SHP77 (cell line): ENCODE measurements around the gene METRNL.
A peak's percentile ranks its signal among the peaks of the same experiment; 100 is the strongest.
"Not testable (repeated sequence)": the region's sequence is repeated elsewhere in the genome, so short reads cannot be mapped to it uniquely, and the experiment has no call there.

Source experiments
- DNase-seq, 2 experiments: peaks; one replicate each; lab custom pipeline; 2025; lab: John Stamatoyannopoulos, UW

METRNL gene

DNA sequence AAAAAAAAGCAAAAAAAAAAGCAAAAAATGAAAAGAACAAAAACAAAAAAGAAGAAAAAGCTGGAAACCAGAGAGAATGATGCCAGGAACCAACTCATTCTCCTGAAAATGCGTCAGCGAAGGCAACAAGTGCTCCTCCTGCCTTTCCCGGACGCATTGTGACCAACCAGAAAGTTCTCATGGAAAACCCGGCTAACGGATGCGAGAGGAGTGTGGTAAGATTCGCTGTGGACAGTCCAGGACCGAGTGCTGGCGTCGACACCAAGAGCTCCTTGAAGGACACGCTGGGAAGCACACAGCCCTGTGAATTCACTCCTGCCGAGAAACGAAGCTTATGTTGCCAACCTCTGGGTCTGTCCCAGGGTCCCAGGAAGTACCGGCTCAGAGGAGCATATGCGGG is 43.4 kb downstream of the METRNL start:
- DNase-seq, result no peak

DNA sequence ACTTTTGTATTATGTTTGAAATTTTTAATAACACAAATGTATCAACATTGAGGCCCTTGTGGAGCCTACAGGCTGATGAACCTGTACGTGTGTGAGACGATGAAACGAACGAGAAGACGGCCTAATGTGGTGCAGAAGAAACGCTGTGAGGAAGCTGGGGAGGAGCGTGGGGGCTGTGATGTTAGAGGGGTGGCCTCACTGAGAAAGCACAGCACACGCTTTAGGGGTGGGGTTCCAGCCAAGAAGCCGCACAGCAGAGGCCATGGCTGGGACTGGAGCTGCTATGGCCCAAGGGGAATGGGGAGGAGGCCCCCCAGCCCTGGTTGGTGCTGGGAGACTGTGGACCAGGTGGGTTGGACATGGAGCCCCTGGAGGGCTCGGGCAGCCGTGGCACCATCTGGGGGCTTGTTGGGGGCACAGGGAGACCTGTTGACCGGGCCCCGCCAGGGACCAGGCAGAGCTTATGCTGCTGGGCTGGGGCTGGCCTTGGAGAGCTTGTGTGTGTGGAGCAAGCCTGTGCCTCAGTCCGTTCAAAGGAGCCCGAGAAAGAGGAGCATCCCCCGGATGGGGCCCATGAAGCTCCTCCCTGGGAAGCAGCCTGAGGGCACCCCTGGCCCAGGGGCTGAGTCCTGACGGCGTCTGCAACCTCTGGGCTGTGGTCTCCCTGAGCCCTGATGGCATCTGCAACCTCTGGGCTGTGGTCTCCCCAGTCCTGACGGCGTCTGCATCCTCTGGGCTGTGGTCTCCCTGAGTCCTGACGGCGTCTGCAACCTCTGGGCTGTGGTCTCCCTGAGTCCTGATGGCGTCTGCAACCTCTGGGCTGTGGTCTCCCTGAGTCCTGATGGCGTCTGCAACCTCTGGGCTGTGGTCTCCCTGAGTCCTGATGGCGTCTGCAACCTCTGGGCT is 44.7 kb downstream of the METRNL start:
- DNase-seq, result no peak

GRCh38 chr17:83124871-83125514 is 45.6 kb downstream of the METRNL start:
- no peak for DNase-seq

DNA sequence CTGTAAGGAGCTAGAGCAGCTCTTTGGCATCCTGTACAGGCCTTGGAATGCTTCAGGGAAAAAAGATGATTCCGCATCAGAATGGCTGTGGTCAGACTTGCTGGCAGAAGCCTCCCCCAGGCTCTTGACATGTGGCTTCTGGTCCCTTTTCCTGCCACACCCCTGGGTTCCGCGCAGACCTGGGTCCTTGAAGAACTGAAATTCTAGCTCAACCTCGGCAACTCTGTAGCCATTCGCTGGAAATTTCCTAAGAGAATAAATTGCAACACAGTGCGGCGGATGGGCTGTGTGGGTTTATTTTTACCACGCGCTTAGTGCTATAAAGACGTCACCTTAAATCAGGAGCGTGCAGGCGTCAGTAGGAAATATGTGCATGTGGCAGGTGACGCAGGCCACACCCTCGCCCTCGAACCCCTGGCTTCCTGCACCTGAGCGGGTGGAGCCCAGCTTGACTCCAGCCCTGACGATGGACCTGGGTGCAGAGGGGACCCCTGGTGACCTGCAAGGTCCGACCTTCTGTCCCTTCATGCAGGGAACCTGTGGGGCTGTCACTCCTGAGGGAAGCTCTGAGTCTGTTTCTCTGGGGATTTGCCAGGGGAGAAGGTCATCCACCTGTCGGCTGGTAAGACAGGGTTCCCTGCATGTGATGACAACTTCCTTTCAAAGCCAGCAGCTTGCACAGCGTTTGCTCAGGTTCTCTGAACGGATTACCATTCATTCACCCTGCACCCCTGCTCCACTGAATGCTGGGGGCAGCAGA is 46.3 kb downstream of the METRNL start:
- DNase-seq, result peak; percentile 24 to 31

DNA sequence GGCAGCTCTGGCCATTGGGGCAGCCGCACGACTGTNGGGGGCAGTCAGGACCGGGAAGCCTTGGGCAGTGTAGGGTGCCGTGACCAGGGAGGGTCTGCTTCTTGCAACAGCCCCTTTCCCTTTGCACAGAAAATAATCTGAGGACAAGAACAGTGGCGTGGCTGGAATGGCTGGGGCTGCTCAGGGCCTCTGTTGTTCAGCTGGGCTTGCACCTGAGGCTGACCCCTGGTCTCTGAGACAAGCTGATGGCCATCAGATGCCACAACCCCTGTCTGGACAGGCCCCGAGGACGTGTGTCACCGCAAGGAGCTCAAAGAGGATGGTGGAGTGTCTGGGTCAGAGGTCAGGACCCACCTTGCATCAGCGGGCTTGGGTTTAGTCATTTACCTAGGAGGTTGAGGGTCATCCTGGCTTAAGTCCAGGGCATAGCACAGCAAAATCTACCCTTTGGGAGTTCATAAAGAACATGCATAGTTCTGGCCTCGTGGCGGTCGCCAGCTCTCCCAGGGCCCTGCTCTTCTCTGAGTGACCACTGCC is 46.9 kb downstream of the METRNL start:
- no peak for DNase-seq

DNA sequence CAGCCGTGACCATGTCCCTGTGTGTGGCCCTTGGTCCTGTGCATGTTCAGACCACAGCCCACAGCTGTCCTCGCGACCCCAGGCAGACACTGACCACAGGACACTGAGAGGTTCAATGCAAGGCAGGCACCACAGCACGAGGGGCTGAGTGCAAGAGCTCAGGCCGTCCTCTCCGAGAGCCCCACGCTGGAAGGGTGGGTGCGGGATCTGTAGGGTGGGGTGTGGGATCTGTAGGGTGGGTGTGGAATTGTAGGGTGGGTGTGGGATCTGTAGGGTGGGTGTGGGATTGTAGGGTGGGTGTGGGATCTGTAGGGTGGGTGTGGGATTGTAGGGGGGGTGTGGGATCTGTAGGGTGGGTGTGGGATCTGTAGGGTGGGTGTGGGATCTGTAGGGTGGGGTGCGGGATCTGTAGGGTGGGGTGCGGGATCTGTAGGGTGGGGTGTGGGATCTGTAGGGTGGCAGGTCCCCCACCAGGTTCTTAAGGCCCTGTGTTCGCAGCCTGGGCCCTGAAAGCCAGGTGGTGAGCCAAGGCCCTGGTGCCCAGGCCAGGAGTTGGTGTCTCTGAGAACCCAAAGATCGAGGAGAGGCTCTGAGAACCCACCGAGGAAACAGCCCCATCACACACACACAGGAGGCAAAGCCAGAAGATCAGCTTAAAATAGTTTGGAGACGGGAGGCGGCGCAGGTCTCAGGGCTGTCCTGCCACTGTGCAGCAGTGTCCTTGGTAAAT is 48.2 kb downstream of the METRNL start:
- no peak for DNase-seq

DNA sequence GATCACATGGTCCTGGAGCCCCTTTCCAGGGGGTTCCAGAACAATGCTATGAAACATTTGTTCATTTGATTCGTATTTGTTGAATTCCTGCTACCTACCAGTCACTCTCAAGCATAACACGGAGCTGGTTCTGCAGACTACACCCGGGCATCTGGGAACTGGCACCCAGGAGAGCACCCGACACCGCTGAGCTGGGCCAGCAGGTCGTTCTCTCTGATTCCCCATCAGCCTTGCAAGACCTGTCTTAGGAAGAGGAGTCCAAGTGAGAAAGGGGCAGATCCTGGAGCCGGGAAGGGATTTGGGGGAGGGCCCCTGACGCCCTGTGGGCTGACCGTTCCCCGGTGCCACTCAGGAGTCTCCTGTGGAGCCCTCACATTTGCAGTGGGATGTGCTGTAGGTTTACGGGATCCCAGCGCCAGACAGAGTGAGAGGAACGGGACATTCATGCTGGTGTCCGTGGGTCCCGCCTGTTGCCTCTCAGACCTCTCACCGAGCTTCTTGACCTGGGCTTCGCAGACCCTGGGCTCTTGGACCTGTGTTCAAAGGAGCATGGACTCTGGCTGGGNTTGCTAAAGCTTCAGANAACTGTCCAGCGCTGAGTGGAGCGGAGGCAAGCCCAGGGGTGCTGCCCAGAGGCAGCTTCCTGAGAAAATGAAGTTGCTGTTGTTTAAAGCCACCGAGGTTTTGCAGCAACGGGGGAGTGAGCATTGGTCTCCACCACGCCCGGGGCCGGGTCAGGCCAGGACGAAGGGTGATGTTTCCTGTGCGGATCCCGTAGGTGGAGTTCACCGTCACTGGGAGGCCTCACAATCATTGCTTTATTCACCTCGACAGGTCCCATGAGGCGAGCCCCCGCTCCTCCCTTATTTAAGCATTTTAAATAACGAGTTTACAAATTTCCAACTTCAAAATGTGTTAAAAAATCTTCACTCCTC is 49.2 kb downstream of the METRNL start:
- no peak for DNase-seq

GRCh38 chr17:83129676-83130075 is 50.3 kb downstream of the METRNL start:
- no peak for DNase-seq

DNA sequence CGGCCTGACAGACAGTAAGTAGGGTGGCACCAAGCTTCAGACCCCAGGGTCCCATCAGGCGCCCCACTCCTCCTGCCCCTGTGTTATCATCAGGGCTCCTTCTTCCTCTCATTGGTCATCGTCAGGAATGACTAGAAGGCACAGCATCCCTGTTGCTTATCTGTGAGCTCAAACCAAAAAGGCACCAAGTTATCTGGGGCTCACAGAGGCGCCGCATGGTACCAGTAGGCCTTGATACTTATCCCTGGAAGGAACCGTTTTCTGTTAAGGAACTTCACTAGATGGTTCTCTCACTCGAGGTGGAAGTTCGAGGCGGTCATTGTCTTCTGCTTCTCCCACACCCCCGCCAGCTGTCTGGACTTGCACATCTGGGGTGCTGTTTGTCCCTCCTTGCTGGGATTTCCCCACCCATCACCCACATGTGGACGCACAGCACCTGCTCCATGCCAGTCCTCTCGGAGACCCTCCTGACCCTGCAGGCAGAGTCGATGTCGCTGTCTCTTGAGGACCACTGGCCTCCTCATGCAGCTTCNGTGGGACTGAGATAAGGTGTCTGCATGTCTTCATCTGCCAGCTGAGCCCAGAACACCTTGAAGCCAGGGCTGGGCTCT is 52.1 kb downstream of the METRNL start:
- DNase-seq, result no peak

- no peak for DNase-seq
Measured at GRCh38 chr17:83132251-83133081, 53.1 kb downstream of the METRNL start.

GRCh38 chr17:83133302-83134121 is 54.1 kb downstream of the METRNL start:
- DNase-seq, result no peak

- not testable (repeated sequence) for DNase-seq
Measured at GRCh38 chr17:83134456-83134855, 55.0 kb downstream of the METRNL start.

DNA sequence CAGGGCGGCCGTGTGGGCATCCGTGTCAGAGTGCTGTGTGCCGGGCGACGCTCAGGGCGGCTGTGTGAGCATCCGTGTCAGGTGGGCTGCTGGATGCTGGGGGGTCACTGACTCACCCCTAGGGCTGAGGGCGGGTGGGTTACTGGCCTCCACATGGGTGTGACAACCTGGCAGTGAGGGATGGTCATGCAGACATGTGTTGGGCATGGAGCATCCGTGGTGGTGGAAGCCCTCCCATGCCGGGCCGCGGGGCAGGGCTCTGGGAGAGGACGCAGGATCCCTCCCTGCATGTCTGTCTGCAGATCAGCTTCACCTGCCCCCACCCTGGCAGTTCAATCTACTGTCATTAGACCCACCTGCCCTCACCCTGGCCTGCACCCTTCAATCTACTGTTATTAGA is 56.3 kb downstream of the METRNL start:
- no peak for DNase-seq

DNA sequence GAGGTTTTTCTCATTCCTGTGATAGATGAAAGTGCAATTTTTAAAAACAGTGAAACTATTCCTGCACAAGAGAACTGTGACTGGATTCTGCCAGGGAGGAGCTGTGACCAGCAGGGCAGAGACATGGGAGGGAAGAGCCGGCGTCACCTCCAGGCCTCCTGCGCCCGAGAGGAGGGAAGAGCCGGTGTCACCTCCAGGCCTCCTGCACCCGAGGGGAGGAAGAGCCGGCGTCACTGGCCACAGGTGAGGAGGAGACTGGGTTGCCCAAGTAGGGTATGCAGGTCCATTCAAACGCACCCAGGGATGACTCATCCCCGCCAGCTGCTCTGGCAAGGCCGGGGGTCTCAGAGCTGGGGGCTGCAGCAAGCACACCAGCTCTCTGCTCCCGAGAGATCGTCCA is 56.7 kb downstream of the METRNL start:
- no peak for DNase-seq

DNA sequence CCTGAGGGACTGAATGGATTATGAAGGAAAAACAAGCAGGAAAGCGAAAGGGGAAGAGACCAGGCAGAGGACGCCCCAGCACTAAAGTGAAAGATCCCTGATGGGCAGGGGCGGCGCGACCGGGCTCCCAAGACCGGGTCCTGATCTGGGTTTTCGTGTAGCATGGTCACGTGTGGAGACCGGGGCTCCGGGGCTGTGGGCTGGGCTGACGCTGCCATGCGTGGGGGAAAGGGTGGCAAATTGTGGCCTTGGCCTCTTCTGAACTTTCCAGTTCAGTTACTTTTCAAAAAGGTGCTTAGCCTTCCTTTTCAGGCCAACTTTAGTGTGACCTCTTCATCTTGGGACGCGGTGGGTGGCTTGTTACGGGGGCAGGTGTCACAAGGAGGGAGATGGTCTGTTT is 57.5 kb downstream of the METRNL start:
- DNase-seq, result no peak

DNA sequence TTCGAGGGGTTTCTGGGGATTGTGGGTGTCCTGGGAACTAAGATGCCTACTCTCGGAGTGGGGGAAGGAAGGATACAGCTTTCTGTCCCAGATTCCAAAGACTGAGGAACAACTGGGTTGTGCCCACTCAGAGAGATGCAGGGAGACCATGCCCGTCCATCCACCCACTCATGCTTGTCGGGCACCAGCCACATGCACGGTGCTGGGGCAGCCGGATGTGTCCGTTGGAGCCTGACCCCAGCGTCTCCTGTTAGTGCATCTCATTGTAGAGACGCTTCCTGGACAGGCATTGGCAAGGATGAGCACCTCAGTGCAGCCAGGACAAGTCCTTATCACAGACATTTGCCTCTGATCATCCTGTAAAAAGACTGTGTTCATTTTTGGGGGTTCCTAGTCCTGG is 58.1 kb downstream of the METRNL start:
- DNase-seq, result no peak

DNA sequence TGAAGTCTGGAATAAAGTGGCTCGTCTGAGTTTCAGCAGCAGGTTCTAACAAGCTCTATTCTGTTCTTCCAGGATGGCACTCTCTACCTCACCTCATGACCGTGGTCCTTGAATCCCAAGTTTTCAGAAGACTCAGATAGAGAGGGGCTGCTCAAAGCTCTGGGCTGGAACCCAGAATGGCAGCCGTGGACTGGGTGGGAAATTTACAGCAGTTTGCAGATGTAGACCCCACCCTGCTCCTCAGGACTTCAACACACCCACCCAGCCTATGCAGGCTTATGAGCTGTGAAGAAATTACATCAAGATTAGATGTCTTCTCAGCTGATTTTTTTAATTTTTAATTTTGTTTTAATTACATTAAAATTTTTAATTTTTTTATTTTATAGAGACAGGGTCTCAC is 59.4 kb downstream of the METRNL start:
- no peak for DNase-seq

DNA sequence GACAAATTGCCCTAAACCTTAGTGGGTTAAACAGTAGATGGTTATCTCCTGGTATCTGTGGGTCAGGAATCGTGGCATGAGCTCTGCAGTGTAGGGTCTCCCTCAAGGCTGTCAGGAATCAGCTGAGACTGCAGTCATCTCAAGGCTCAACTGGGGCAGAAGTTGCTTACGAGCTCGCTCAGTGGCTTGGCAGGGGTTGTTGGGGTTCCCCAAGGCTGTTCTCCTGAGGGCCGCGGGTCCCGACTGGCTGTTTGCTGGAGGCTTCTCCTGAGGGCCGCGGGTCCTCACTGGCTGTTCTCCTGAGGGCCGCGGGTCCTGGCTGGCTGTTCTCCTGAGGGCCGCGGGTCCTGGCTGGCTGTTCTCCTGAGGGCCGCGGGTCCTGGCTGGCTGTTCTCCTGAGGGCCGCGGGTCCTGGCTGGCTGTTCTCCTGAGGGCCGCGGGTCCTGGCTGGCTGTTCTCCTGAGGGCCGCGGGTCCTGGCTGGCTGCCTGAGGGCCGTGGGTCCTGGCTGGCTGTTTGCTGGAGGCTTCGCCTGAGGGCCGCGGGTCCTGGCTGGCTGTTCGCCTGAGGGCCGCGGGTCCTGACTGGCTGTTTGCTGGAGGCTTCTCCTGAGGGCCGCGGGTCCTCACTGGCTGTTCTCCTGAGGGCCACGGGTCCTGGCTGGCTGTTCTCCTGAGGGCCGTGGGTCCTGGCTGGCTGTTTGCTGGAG is 60.3 kb downstream of the METRNL start:
- DNase-seq, result not testable (repeated sequence)
